Upper lobe of left lung (tissue), 6 donors: ENCODE data around the gene SRPX. TPM values are rescaled to one million over a fixed set of nuclear protein-coding genes. Genes with fewer than 3 reads are reported as not detected.
A peak's percentile ranks its signal among the peaks of the same experiment; 100 is the strongest.

Experiments used
- ATAC-seq, 2 donors: fragments of 200-7000 bp; cut with Tn5 transposase; one replicate each; pipeline ENCODE4 v1.9.1; 2022; ENCODE audit warnings: mild to moderate bottlenecking in 2 of 2, moderate library complexity in 2 of 2; ENCODE audit not compliant: low FRiP score in 2 of 2
- DNase-seq, 2 donors: peaks; one replicate each; pipeline ENCODE4 v3.0.0-alpha.2; 2019 to 2020
- H3K27ac ChIP-seq, 4 donors: fragments of 200-600 bp; sonication (generic); one replicate each; pipeline ENCODE4 v1.5.1; 2016 to 2019
- H3K27me3 ChIP-seq, 4 donors: fragments of 200-600 bp; sonication (generic); one replicate each; pipeline ENCODE4 v1.5.1; 2017 to 2019
- H3K36me3 ChIP-seq, 4 donors: fragments of 200-600 bp; sonication (generic); one replicate each; pipeline ENCODE4 v1.5.1; 2016 to 2019
- H3K4me1 ChIP-seq, 4 donors: fragments of 200-600 bp; sonication (generic); one replicate each; pipeline ENCODE4 v1.5.1; 2018 to 2019
- H3K4me3 ChIP-seq, 4 donors: fragments of 200-600 bp; sonication (generic); one replicate each; pipeline ENCODE4 v1.5.1; 2017 to 2019; ENCODE audit warnings: mild to moderate bottlenecking in 2 of 4, moderate library complexity in 1 of 4
- H3K9me3 ChIP-seq, 4 donors: fragments of 200-600 bp; sonication (generic); one replicate each; pipeline ENCODE4 v1.5.1; 2018 to 2019
- EP300 ChIP-seq, 4 donors: sonication (generic); formaldehyde crosslinking; IDR thresholded peaks; one replicate each; pipeline ENCODE4 v1.5.1; 2017; ENCODE audit warnings: antibody characterized with exemption in 4 of 4, control low read depth in 2 of 4
- POLR2A ChIP-seq, 4 donors: fragments of 450-650 bp; IDR thresholded peaks; one replicate each; pipeline ENCODE4 v1.5.1; 2016 to 2017; ENCODE audit warnings: antibody characterized with exemption in 4 of 4, mild to moderate bottlenecking in 2 of 4
- POLR2AphosphoS5 ChIP-seq, 2 donors: sonication (generic); formaldehyde crosslinking; IDR thresholded peaks; one replicate each; pipeline ENCODE4 v1.5.1; 2017; ENCODE audit warnings: antibody characterized with exemption in 2 of 2
- WGBS, 2 donors: methylation state at CpG; one replicate each; pipeline ENCODE4 v1.1.5; 2017 to 2018; 5-methylcytosine and 5-hydroxymethylcytosine counted together
- total RNA-seq, 6 donors: library from RNA; depleted of rRNA in 4 of 6; stranded (reverse); fragments of >200 nt in 4 of 6; gene quantifications; one replicate each; pipeline versions ENCODE4 v1.1.0 to v1.2.1, GENCODE V29; 2016 to 2021
- TF ChIP-seq, protein P1 (sequence below), 6 experiments: fragments of 450-650 bp in 4 of 6; fragments of 200-600 bp in 2 of 6; sonication (generic) in 2 of 6; IDR thresholded peaks; one replicate each; pipeline ENCODE4 v1.5.1; 2016 to 2019; ENCODE audit warnings: antibody characterized with exemption in 6 of 6
- donor health status: DM: no; HTN: no; CAD: no; lungs with moderate emphysema.
- donor health status: DM: no; HTN: yes; CAD: no; lungs with severe emphysema.

Gene SRPX
- total RNA-seq, 6 donors from 2014 or later = 1.0 to 76.6 (median 41.3) TPM

- Histone ChIP-seq H3K27ac (no peak overlapping the region), H3K36me3 (no peaks in the 10 kb centered on the region), H3K4me3 (no peak overlapping the region), H3K27me3 (no peaks in the 10 kb centered on the region), H3K9me3 (no peaks in the 10 kb centered on the region), H3K4me1 (no peaks in the 10 kb centered on the region)
- WGBS, 2 donors = 69% methylated on average over 1 of the region's 1 CpG; no CpG with 5 or more reads in 1 of the 2 donors
- no peak for ATAC-seq
- TF ChIP-seq, protein P1, sequence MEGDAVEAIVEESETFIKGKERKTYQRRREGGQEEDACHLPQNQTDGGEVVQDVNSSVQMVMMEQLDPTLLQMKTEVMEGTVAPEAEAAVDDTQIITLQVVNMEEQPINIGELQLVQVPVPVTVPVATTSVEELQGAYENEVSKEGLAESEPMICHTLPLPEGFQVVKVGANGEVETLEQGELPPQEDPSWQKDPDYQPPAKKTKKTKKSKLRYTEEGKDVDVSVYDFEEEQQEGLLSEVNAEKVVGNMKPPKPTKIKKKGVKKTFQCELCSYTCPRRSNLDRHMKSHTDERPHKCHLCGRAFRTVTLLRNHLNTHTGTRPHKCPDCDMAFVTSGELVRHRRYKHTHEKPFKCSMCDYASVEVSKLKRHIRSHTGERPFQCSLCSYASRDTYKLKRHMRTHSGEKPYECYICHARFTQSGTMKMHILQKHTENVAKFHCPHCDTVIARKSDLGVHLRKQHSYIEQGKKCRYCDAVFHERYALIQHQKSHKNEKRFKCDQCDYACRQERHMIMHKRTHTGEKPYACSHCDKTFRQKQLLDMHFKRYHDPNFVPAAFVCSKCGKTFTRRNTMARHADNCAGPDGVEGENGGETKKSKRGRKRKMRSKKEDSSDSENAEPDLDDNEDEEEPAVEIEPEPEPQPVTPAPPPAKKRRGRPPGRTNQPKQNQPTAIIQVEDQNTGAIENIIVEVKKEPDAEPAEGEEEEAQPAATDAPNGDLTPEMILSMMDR (IDR thresholded peaks at IDR 0.05) = no peak
- TF ChIP-seq EP300 (IDR thresholded peaks at IDR 0.05) (no peak), POLR2AphosphoS5 (IDR thresholded peaks at IDR 0.05) (no peak), POLR2A (IDR thresholded peaks at IDR 0.05) (no peak)
- no peak for DNase-seq
These were observed 6.6 kb downstream of the SRPX start for GRCh38 chrX:38214044-38214443.

- no peaks in the 10 kb centered on the region for H3K9me3 ChIP-seq
- DNase-seq = no peak
- H3K27me3 ChIP-seq = no peaks in the 10 kb centered on the region
- peak overlapping the region in 2 of 4 donors; percentile 15 to 30 for H3K27ac ChIP-seq
- no peak for ATAC-seq
- H3K36me3 ChIP-seq = no peaks in the 10 kb centered on the region
- WGBS, 2 donors = 61 to 79% methylated on average over 4 of the region's 4 CpGs
- H3K4me3 ChIP-seq = no peak overlapping the region
- peak in 1 of 4 donors; percentile 8 for TF ChIP-seq EP300 (IDR thresholded peaks at IDR 0.05)
- peak in 1 of 2 donors; percentile 19 for TF ChIP-seq POLR2AphosphoS5 (IDR thresholded peaks at IDR 0.05)
- no peak for TF ChIP-seq POLR2A (IDR thresholded peaks at IDR 0.05)
- TF ChIP-seq, protein P1 (IDR thresholded peaks at IDR 0.05) = no peak
- H3K4me1 ChIP-seq = no peaks in the 10 kb centered on the region
These were observed 8.6 kb downstream of the SRPX start for GRCh38 chrX:38211891-38212635.

GRCh38 chrX:38206542-38206941 lies 14.1 kb downstream of the SRPX start:
- Histone ChIP-seq H3K4me1 (no peaks in the 10 kb centered on the region), H3K27me3 (no peaks in the 10 kb centered on the region), H3K9me3 (peaks cover 0 to 4% (median 0%) of the 10 kb centered on the region in 4 donors), H3K4me3 (no peak overlapping the region), H3K36me3 (no peaks in the 10 kb centered on the region), H3K27ac (no peak overlapping the region)
- 68 to 77% methylated on average over 3 of the region's 3 CpGs for WGBS, 2 donors
- no peak for ATAC-seq
- TF ChIP-seq, protein P1 (IDR thresholded peaks at IDR 0.05) = no peak
- TF ChIP-seq POLR2A (IDR thresholded peaks at IDR 0.05) (no peak), POLR2AphosphoS5 (IDR thresholded peaks at IDR 0.05) (no peak), EP300 (IDR thresholded peaks at IDR 0.05) (no peak)
- no peak for DNase-seq

DNA sequence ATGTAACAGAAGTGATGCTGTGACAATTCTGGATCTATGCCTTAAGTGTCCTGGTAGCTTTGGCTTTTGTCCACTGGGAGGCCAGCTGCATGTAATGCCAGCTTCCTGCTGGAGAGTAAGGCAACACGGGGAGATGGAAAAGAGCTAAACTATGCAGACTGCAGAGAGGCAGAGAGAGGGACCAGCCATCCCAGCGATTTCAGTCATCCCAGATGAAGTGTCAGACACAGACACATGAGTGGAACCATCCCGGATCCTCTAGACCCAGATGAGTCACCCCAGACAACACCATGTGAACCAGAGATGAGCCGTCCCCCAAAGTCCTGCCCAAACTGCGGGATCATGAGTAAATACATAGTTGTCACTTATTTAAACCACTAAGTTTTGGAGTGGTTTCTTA lies 14.6 kb downstream of the SRPX start:
- no peaks in the 10 kb centered on the region for H3K36me3 ChIP-seq
- H3K27me3 ChIP-seq = no peaks in the 10 kb centered on the region
- H3K9me3 ChIP-seq = peaks cover 0 to 4% (median 0%) of the 10 kb centered on the region in 4 donors
- 68 to 77% methylated on average over 4 to 5 of the region's 5 CpGs for WGBS, 2 donors
- H3K4me1 ChIP-seq = no peaks in the 10 kb centered on the region
- ATAC-seq = peak in 1 of 2 donors; percentile 59
- no peak overlapping the region for H3K4me3 ChIP-seq
- TF ChIP-seq POLR2AphosphoS5 (IDR thresholded peaks at IDR 0.05) = no peak
- no peak for TF ChIP-seq EP300 (IDR thresholded peaks at IDR 0.05)
- no peak for TF ChIP-seq POLR2A (IDR thresholded peaks at IDR 0.05)
- TF ChIP-seq, protein P1 (IDR thresholded peaks at IDR 0.05) = no peak
- no peak overlapping the region for H3K27ac ChIP-seq
- no peak for DNase-seq

DNA sequence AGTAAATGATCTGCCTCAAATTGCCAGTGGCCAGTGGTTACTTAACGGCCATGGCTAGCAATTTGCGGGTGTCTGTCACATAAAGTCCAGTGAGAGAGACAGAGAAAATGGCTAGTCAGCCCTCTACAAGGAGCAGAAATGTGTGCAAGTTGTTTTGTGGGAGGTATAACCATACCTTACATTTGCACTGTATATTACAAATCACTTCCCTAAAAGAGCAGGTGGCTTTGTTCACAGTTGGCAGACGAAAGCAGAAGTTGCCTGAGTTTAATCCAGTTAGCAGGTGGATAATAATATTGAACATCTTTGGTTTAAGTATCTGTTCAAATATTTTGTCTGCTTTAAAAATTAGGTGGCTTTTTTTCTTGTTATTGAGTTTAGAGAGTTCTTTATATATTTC lies 15.6 kb downstream of the SRPX start:
- Histone ChIP-seq H3K27ac (no peak overlapping the region), H3K27me3 (no peaks in the 10 kb centered on the region), H3K4me1 (no peaks in the 10 kb centered on the region), H3K4me3 (no peak overlapping the region), H3K36me3 (no peaks in the 10 kb centered on the region), H3K9me3 (peaks cover 0 to 4% (median 0%) of the 10 kb centered on the region in 4 donors)
- TF ChIP-seq, protein P1 (IDR thresholded peaks at IDR 0.05) = no peak
- TF ChIP-seq POLR2A (IDR thresholded peaks at IDR 0.05) = no peak
- no peak for TF ChIP-seq EP300 (IDR thresholded peaks at IDR 0.05)
- TF ChIP-seq POLR2AphosphoS5 (IDR thresholded peaks at IDR 0.05) = no peak
- whole genome bisulfite sequencing, 2 donors = 51 to 72% methylated on average over 3 of the region's 3 CpGs
- no peak for DNase-seq
- ATAC-seq = no peak
